ENCODE measurements around the gene SLC9A3. TPM values are rescaled to one million over a fixed set of nuclear protein-coding genes. Genes with fewer than 3 reads are reported as not detected.

Gene SLC9A3
- total RNA-seq, 1 donor: 0.86 TPM

GRCh38 chr5:481347-481746 lies 42.9 kb downstream of the SLC9A3 start:
- no peak overlapping the region for H3K4me3 ChIP-seq (ENCODE audit: low read depth, low read length)
- TF ChIP-seq, protein P1, sequence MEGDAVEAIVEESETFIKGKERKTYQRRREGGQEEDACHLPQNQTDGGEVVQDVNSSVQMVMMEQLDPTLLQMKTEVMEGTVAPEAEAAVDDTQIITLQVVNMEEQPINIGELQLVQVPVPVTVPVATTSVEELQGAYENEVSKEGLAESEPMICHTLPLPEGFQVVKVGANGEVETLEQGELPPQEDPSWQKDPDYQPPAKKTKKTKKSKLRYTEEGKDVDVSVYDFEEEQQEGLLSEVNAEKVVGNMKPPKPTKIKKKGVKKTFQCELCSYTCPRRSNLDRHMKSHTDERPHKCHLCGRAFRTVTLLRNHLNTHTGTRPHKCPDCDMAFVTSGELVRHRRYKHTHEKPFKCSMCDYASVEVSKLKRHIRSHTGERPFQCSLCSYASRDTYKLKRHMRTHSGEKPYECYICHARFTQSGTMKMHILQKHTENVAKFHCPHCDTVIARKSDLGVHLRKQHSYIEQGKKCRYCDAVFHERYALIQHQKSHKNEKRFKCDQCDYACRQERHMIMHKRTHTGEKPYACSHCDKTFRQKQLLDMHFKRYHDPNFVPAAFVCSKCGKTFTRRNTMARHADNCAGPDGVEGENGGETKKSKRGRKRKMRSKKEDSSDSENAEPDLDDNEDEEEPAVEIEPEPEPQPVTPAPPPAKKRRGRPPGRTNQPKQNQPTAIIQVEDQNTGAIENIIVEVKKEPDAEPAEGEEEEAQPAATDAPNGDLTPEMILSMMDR (IDR thresholded peaks at IDR 0.05; ENCODE audit: insufficient read depth, low read depth, low read length): no peak
- no peak for DNase-seq (ENCODE audit: low read depth)

- no peak for DNase-seq (ENCODE audit: low read depth)
- no peak overlapping the region for H3K4me3 ChIP-seq (ENCODE audit: low read depth, low read length)
- TF ChIP-seq, protein P1 (IDR thresholded peaks at IDR 0.05; ENCODE audit: insufficient read depth, low read depth, low read length): no peak
Observed at GRCh38 chr5:479566-480319, 44.5 kb downstream of the SLC9A3 start.

- no peak overlapping the region for H3K4me3 ChIP-seq (ENCODE audit: low read depth, low read length)
- TF ChIP-seq, protein P1 (IDR thresholded peaks at IDR 0.05; ENCODE audit: insufficient read depth, low read depth, low read length): no peak
- no peak for DNase-seq (ENCODE audit: low read depth)
Observed at GRCh38 chr5:478982-479535, 45.2 kb downstream of the SLC9A3 start.

GRCh38 chr5:478369-478981 lies 45.8 kb downstream of the SLC9A3 start:
- DNase-seq (ENCODE audit: low read depth): no peak
- H3K4me3 ChIP-seq (ENCODE audit: low read depth, low read length): no peak overlapping the region
- TF ChIP-seq, protein P1 (IDR thresholded peaks at IDR 0.05; ENCODE audit: insufficient read depth, low read depth, low read length): no peak

GRCh38 chr5:477871-478270 lies 46.4 kb downstream of the SLC9A3 start:
- no peak for DNase-seq (ENCODE audit: low read depth)
- no peak overlapping the region for H3K4me3 ChIP-seq (ENCODE audit: low read depth, low read length)
- TF ChIP-seq, protein P1 (IDR thresholded peaks at IDR 0.05; ENCODE audit: insufficient read depth, low read depth, low read length): no peak

DNA sequence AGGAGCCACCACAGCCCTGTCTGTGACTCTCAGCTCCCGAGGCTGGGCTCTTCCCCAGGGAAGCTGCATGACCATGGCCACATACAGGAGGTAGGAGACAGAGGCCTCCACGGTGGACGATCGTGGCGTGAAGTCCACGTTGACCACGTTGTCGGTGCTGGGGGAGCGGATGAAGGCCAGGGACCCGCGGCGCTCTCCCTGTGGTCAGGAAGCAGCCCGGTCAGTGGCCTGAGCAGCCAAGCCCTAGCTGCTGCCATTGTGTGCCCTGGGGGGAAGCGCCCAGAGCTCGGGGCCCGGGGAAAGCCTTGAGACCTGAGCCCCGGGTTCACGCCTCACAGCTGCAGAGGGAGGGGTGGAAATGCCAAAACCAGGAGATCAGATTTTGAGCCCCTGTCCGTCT lies 47.0 kb downstream of the SLC9A3 start:
- no peak overlapping the region for H3K4me3 ChIP-seq (ENCODE audit: low read depth, low read length)
- TF ChIP-seq, protein P1 (IDR thresholded peaks at IDR 0.05; ENCODE audit: insufficient read depth, low read depth, low read length): no peak
- DNase-seq (ENCODE audit: low read depth): no peak

All from fibroblast of villous mesenchyme (primary cell).